Stimulated activated effector memory CD8-positive, alpha-beta T cell treated with anti-CD3 and anti-CD28 coated beads, Interleukin-12 subunit alpha, Interleukin-12 subunit beta, amount 100 ng/mL, for 72 hours (primary cell): ENCODE data around the gene IL36G.
A peak's percentile ranks its signal among the peaks of the same experiment; 100 is the strongest.
"Not testable (repeated sequence)": the region's sequence is repeated elsewhere in the genome, so short reads cannot be mapped to it uniquely, and the experiment has no call there.

Experiments used
- ATAC-seq: fragments of 150-1000 bp; cut with Tn5 transposase; 2 replicates; pipeline ENCODE4 v1.10.0; 2021
- DNase-seq, 2 donors: peaks; one replicate each; pipeline ENCODE4 v3.0.0; 2021 to 2022; ENCODE audit warnings: low spot score in 2 of 2
- H3K27ac Mint-ChIP-seq: one replicate; pipeline ENCODE4 v1.8.0; 2022; ENCODE audit warnings: mild to moderate bottlenecking, mixed read lengths
- H3K36me3 Mint-ChIP-seq: one replicate; pipeline ENCODE4 v1.8.0; 2022; ENCODE audit warnings: mild to moderate bottlenecking, mixed read lengths
- H3K4me1 Mint-ChIP-seq: one replicate; pipeline ENCODE4 v1.8.0; 2022; ENCODE audit warnings: mixed read lengths
- H3K4me3 Mint-ChIP-seq: one replicate; pipeline ENCODE4 v1.8.0; 2022; ENCODE audit warnings: mild to moderate bottlenecking, mixed read lengths
- H3K9me3 Mint-ChIP-seq: one replicate; pipeline ENCODE4 v1.8.0; 2022; ENCODE audit warnings: mixed read lengths

Gene IL36G

GRCh38 chr2:112977559-112978056 lies at the start of gene IL36G:
IL36G (plus strand) TSS chr2:112978006; CDS start chr2:112978639, 633 bp downstream.
- no peaks in the 10 kb centered on the region for H3K4me1 Mint-ChIP-seq
- ATAC-seq = no peak
- no peak within 1 kb of the TSS for H3K27ac Mint-ChIP-seq

GRCh38 chr2:112933261-112933660 lies 44.5 kb upstream of the IL36G start:
- ATAC-seq (no peak), DNase-seq (peak in 1 of 2 donors; percentile 32)
- H3K27ac Mint-ChIP-seq = no peak overlapping the region
- H3K9me3 Mint-ChIP-seq = no peaks in the 10 kb centered on the region
- no peaks in the 10 kb centered on the region for H3K4me1 Mint-ChIP-seq
- no peak overlapping the region for H3K4me3 Mint-ChIP-seq
- no peaks in the 10 kb centered on the region for H3K36me3 Mint-ChIP-seq

More at GRCh38 chr2:112977559-112978056, at the start of gene IL36G:
- no peaks in the 10 kb centered on the region for H3K9me3 Mint-ChIP-seq
- H3K4me3 Mint-ChIP-seq = no peak within 1 kb of the TSS
- no peaks in the 10 kb centered on the region for H3K36me3 Mint-ChIP-seq
- peak in 1 of 2 donors; percentile 43 for DNase-seq

- not testable (repeated sequence) for DNase-seq, H3K9me3 Mint-ChIP-seq, H3K4me3 Mint-ChIP-seq, H3K4me1 Mint-ChIP-seq, H3K36me3 Mint-ChIP-seq, ATAC-seq, H3K27ac Mint-ChIP-seq
Observed at GRCh38 chr2:112934117-112934516, 43.7 kb upstream of the IL36G start.

GRCh38 chr2:112936927-112937232 lies 40.9 kb upstream of the IL36G start:
- ATAC-seq = no peak
- DNase-seq = no peak
- no peaks in the 10 kb centered on the region for H3K36me3 Mint-ChIP-seq
- no peak overlapping the region for H3K27ac Mint-ChIP-seq
- H3K9me3 Mint-ChIP-seq = no peaks in the 10 kb centered on the region
- no peaks in the 10 kb centered on the region for H3K4me1 Mint-ChIP-seq
- H3K4me3 Mint-ChIP-seq = no peak overlapping the region

GRCh38 chr2:112938904-112939303 lies 38.9 kb upstream of the IL36G start:
- Mint-ChIP-seq H3K36me3 (no peaks in the 10 kb centered on the region), H3K27ac (no peak overlapping the region), H3K9me3 (no peaks in the 10 kb centered on the region), H3K4me1 (no peaks in the 10 kb centered on the region), H3K4me3 (no peak overlapping the region)
- ATAC-seq (no peak), DNase-seq (no peak)

GRCh38 chr2:112939425-112939824 lies 38.4 kb upstream of the IL36G start:
- no peak overlapping the region for H3K4me3 Mint-ChIP-seq

GRCh38 chr2:112940859-112941625 lies 36.8 kb upstream of the IL36G start:
- Mint-ChIP-seq H3K27ac (no peak overlapping the region), H3K36me3 (no peaks in the 10 kb centered on the region), H3K9me3 (no peaks in the 10 kb centered on the region), H3K4me1 (no peaks in the 10 kb centered on the region), H3K4me3 (no peak overlapping the region)
- ATAC-seq (no peak), DNase-seq (peak in 1 of 2 donors; percentile 1)

More at GRCh38 chr2:112939425-112939824, 38.4 kb upstream of the IL36G start:
- no peak overlapping the region for H3K27ac Mint-ChIP-seq
- no peaks in the 10 kb centered on the region for H3K4me1 Mint-ChIP-seq
- no peaks in the 10 kb centered on the region for H3K9me3 Mint-ChIP-seq
- ATAC-seq = no peak
- DNase-seq = no peak
- H3K36me3 Mint-ChIP-seq = no peaks in the 10 kb centered on the region

- Mint-ChIP-seq H3K36me3 (no peaks in the 10 kb centered on the region), H3K4me1 (no peaks in the 10 kb centered on the region), H3K27ac (no peak overlapping the region), H3K9me3 (no peaks in the 10 kb centered on the region), H3K4me3 (no peak overlapping the region)
- peak; percentile 89 for ATAC-seq
- peak; percentile 66 to 87 for DNase-seq
Observed at GRCh38 chr2:112941753-112942653, 35.8 kb upstream of the IL36G start.

GRCh38 chr2:112942654-112943002 lies 35.2 kb upstream of the IL36G start:
- Mint-ChIP-seq H3K36me3 (no peaks in the 10 kb centered on the region), H3K27ac (no peak overlapping the region), H3K4me3 (no peak overlapping the region), H3K4me1 (no peaks in the 10 kb centered on the region), H3K9me3 (no peaks in the 10 kb centered on the region)
- DNase-seq = peak in 1 of 2 donors; percentile 12
- no peak for ATAC-seq

- DNase-seq (no peak), ATAC-seq (no peak)
- Mint-ChIP-seq H3K9me3 (no peaks in the 10 kb centered on the region), H3K36me3 (no peaks in the 10 kb centered on the region), H3K4me3 (no peak overlapping the region), H3K27ac (no peak overlapping the region), H3K4me1 (no peaks in the 10 kb centered on the region)
Observed at GRCh38 chr2:112944971-112945370, 32.8 kb upstream of the IL36G start.

GRCh38 chr2:112946086-112946485 lies 31.7 kb upstream of the IL36G start:
- H3K27ac Mint-ChIP-seq = no peak overlapping the region
- no peak overlapping the region for H3K4me3 Mint-ChIP-seq
- ATAC-seq = no peak
- no peaks in the 10 kb centered on the region for H3K4me1 Mint-ChIP-seq
- DNase-seq = no peak
- no peaks in the 10 kb centered on the region for H3K36me3 Mint-ChIP-seq
- H3K9me3 Mint-ChIP-seq = no peaks in the 10 kb centered on the region

GRCh38 chr2:112947374-112947773 lies 30.4 kb upstream of the IL36G start:
- DNase-seq (peak in 1 of 2 donors; percentile 40), ATAC-seq (no peak)

GRCh38 chr2:112949456-112949855 lies 28.4 kb upstream of the IL36G start:
- H3K4me1 Mint-ChIP-seq = no peaks in the 10 kb centered on the region
- no peak for ATAC-seq
- H3K9me3 Mint-ChIP-seq = no peaks in the 10 kb centered on the region

More at GRCh38 chr2:112947374-112947773, 30.4 kb upstream of the IL36G start:
- Mint-ChIP-seq H3K27ac (no peak overlapping the region), H3K4me1 (no peaks in the 10 kb centered on the region), H3K9me3 (no peaks in the 10 kb centered on the region), H3K36me3 (no peaks in the 10 kb centered on the region), H3K4me3 (no peak overlapping the region)

GRCh38 chr2:112954364-112954763 lies 23.4 kb upstream of the IL36G start:
- no peaks in the 10 kb centered on the region for H3K36me3 Mint-ChIP-seq
- no peaks in the 10 kb centered on the region for H3K9me3 Mint-ChIP-seq
- DNase-seq = no peak
- no peak overlapping the region for H3K27ac Mint-ChIP-seq
- H3K4me3 Mint-ChIP-seq = no peak overlapping the region
- no peaks in the 10 kb centered on the region for H3K4me1 Mint-ChIP-seq
- ATAC-seq = no peak

More at GRCh38 chr2:112949456-112949855, 28.4 kb upstream of the IL36G start:
- Mint-ChIP-seq H3K27ac (no peak overlapping the region), H3K36me3 (no peaks in the 10 kb centered on the region), H3K4me3 (no peak overlapping the region)
- DNase-seq = peak in 1 of 2 donors; percentile 15

GRCh38 chr2:112957511-112957910 lies 20.3 kb upstream of the IL36G start:
- no peaks in the 10 kb centered on the region for H3K9me3 Mint-ChIP-seq
- H3K4me3 Mint-ChIP-seq = no peak overlapping the region
- H3K36me3 Mint-ChIP-seq = no peaks in the 10 kb centered on the region
- no peak for DNase-seq
- no peak overlapping the region for H3K27ac Mint-ChIP-seq
- ATAC-seq = no peak
- H3K4me1 Mint-ChIP-seq = no peaks in the 10 kb centered on the region
